ENCODE measurements around the gene MEF2C. TPM values are rescaled to one million over a fixed set of nuclear protein-coding genes. Genes with fewer than 3 reads are reported as not detected.

MEF2C gene
- total RNA-seq, 1 experiment from 2014 or later, result 9.9 TPM

DNA sequence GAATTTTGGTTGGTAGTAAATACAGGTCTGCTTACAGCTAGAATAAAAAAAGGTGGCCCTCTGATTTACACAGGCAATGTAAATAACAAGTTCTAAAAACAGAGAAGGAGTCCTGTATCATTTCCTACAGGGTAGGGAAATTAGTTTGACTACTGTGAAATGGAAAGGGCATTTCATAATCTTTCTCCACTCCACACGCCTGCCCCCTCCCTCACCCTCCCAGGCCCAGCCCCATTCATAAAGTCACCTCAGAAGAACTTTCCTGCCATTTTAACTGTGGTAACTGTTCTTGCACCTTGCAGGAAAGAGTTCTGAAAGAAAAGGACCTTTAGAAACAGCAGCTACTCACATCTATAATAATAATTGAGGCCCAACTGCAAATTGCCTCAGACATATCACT is 69.7 kb downstream of the MEF2C start:
- ChIA-PET POLR2A (no interaction called here), CTCF (no interaction called here)
- TF ChIP-seq POLR2AphosphoS5 (IDR thresholded peaks at IDR 0.05; ENCODE audit: low read depth, low read length) (no peak), SIN3A (IDR thresholded peaks at IDR 0.05; ENCODE audit: borderline replicate concordance, insufficient read depth, low read depth, low read length) (no peak), TCF7L2 (IDR thresholded peaks at IDR 0.05; ENCODE audit: low read depth, low read length) (no peak), CTCF (IDR thresholded peaks at IDR 0.05) (no peak)
- TF ChIP-seq, protein P1, sequence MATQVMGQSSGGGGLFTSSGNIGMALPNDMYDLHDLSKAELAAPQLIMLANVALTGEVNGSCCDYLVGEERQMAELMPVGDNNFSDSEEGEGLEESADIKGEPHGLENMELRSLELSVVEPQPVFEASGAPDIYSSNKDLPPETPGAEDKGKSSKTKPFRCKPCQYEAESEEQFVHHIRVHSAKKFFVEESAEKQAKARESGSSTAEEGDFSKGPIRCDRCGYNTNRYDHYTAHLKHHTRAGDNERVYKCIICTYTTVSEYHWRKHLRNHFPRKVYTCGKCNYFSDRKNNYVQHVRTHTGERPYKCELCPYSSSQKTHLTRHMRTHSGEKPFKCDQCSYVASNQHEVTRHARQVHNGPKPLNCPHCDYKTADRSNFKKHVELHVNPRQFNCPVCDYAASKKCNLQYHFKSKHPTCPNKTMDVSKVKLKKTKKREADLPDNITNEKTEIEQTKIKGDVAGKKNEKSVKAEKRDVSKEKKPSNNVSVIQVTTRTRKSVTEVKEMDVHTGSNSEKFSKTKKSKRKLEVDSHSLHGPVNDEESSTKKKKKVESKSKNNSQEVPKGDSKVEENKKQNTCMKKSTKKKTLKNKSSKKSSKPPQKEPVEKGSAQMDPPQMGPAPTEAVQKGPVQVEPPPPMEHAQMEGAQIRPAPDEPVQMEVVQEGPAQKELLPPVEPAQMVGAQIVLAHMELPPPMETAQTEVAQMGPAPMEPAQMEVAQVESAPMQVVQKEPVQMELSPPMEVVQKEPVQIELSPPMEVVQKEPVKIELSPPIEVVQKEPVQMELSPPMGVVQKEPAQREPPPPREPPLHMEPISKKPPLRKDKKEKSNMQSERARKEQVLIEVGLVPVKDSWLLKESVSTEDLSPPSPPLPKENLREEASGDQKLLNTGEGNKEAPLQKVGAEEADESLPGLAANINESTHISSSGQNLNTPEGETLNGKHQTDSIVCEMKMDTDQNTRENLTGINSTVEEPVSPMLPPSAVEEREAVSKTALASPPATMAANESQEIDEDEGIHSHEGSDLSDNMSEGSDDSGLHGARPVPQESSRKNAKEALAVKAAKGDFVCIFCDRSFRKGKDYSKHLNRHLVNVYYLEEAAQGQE (IDR thresholded peaks at IDR 0.05; ENCODE audit: insufficient read depth in 1 of 2, low read depth in 2 of 2, low read length in 1 of 2), result no peak
- ATAC-seq (no peak), DNase-seq (ENCODE audit: low read depth, low spot score) (no peak)
- Histone ChIP-seq H3K36me3 (ENCODE audit: control insufficient read depth, insufficient read depth, low read length) (no peaks in the 10 kb centered on the region), H3K27me3 (ENCODE audit: control insufficient read depth, insufficient read depth, low read length) (no peaks in the 10 kb centered on the region), H3K27ac (ENCODE audit: low read length) (no peak overlapping the region), H3K4me3 (ENCODE audit: low read depth in 2 of 2, low read length in 2 of 2) (no peak overlapping the region), H3K4me1 (ENCODE audit: control insufficient read depth, insufficient read depth, low read length) (no peaks in the 10 kb centered on the region), H3K9me3 (ENCODE audit: control insufficient read depth, insufficient read depth, low read depth, low read length) (no peaks in the 10 kb centered on the region)
- no TSS peak for BruUV-seq (replicated peaks)
- intact Hi-C loops (cut with micrococcal nuclease; ENCODE audit: unreplicated experiment), result no loop called here
- in situ Hi-C loops (cut with HindIII; ENCODE audit: low pct_unique_long_range_greater_than_20kb, low sequenced_read_pairs), result no loop called here

DNA sequence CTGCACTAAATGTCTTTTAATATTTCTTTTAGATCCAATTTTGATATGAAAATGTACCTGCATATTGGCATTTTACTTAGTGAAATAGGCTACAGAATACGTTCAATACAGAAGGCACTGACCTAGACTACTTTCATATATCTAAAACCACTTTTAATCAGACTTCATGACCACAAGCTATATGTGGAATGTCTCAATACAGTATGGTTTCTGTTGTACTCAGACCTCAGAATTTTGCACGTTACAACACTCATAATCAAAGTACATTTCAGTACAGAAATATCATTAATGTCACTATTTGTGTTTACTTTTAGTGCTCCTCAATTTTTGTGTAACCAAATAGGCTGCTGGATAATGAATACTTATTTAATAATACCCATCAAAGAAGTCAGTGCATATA is 74.8 kb downstream of the MEF2C start:
- ATAC-seq (no peak), DNase-seq (ENCODE audit: low read depth, low spot score) (no peak)
- no peak overlapping the region for H3K4me3 ChIP-seq (ENCODE audit: low read depth in 2 of 2, low read length in 2 of 2)
- H3K9me3 ChIP-seq (ENCODE audit: control insufficient read depth, insufficient read depth, low read depth, low read length), result no peaks in the 10 kb centered on the region
- TF ChIP-seq TCF7L2 (IDR thresholded peaks at IDR 0.05; ENCODE audit: low read depth, low read length) (no peak), SIN3A (IDR thresholded peaks at IDR 0.05; ENCODE audit: borderline replicate concordance, insufficient read depth, low read depth, low read length) (no peak), POLR2AphosphoS5 (IDR thresholded peaks at IDR 0.05; ENCODE audit: low read depth, low read length) (no peak), CTCF (IDR thresholded peaks at IDR 0.05) (no peak)
- TF ChIP-seq, protein P1 (IDR thresholded peaks at IDR 0.05; ENCODE audit: insufficient read depth in 1 of 2, low read depth in 2 of 2, low read length in 1 of 2), result no peak
- H3K27me3 ChIP-seq (ENCODE audit: control insufficient read depth, insufficient read depth, low read length), result no peaks in the 10 kb centered on the region
- intact Hi-C loops (cut with micrococcal nuclease; ENCODE audit: unreplicated experiment), result no loop called here
- in situ Hi-C loops (cut with HindIII; ENCODE audit: low pct_unique_long_range_greater_than_20kb, low sequenced_read_pairs), result no loop called here
- ChIA-PET CTCF (no interaction called here), POLR2A (no interaction called here)
- H3K36me3 ChIP-seq (ENCODE audit: control insufficient read depth, insufficient read depth, low read length), result no peaks in the 10 kb centered on the region
- no TSS peak for BruUV-seq (replicated peaks)
- H3K4me1 ChIP-seq (ENCODE audit: control insufficient read depth, insufficient read depth, low read length), result no peaks in the 10 kb centered on the region
- H3K27ac ChIP-seq (ENCODE audit: low read length), result no peak overlapping the region
